NCI-H1092 treated with DMSO at 0.1 percent for 48 hours (cell line): ENCODE measurements around the gene BCAP31.
A peak's percentile ranks its signal among the peaks of the same experiment; 100 is the strongest.
"Not testable (repeated sequence)": the region's sequence is repeated elsewhere in the genome, so short reads cannot be mapped to it uniquely, and the experiment has no call there.

Source experiments
- DNase-seq: peaks from one replicate; lab custom pipeline; 2025; lab: John Stamatoyannopoulos, UW

The BCAP31 gene

GRCh38 chrX:153694687-153695270 is 29.4 kb downstream of the BCAP31 start:
- DNase-seq, result no peak

GRCh38 chrX:153694256-153694655 is 29.9 kb downstream of the BCAP31 start:
- not testable (repeated sequence) for DNase-seq

GRCh38 chrX:153693216-153694086 is 30.7 kb downstream of the BCAP31 start:
- no peak for DNase-seq

- DNase-seq, result no peak
These were observed 31.5 kb downstream of the BCAP31 start for GRCh38 chrX:153692611-153693156.

GRCh38 chrX:153692003-153692402 is 32.2 kb downstream of the BCAP31 start:
- no peak for DNase-seq

GRCh38 chrX:153691032-153691827 is 33.0 kb downstream of the BCAP31 start:
- not testable (repeated sequence) for DNase-seq

GRCh38 chrX:153690466-153690865 is 33.7 kb downstream of the BCAP31 start:
- DNase-seq, result no peak

- no peak for DNase-seq
These were observed 34.3 kb downstream of the BCAP31 start for GRCh38 chrX:153689654-153690465.

GRCh38 chrX:153688911-153689590 is 35.1 kb downstream of the BCAP31 start:
- DNase-seq, result no peak

- DNase-seq, result no peak
These were observed 35.7 kb downstream of the BCAP31 start for GRCh38 chrX:153688506-153688905.

GRCh38 chrX:153688071-153688470 is 36.1 kb downstream of the BCAP31 start:
- no peak for DNase-seq

GRCh38 chrX:153687121-153688039 is 36.8 kb downstream of the BCAP31 start, which contains the start of gene SLC6A8:
Gene SLC6A8 (plus strand): TSS chrX:153687926. CDS start chrX:153688575, 649 bp downstream.
- DNase-seq, result peak; percentile 81

- DNase-seq, result no peak
These were observed 37.5 kb downstream of the BCAP31 start for GRCh38 chrX:153686711-153687110.

GRCh38 chrX:153685751-153686696 is 38.2 kb downstream of the BCAP31 start:
- DNase-seq, result no peak

GRCh38 chrX:153685156-153685536 is 39.0 kb downstream of the BCAP31 start:
- no peak for DNase-seq

- DNase-seq, result no peak
These were observed 39.6 kb downstream of the BCAP31 start for GRCh38 chrX:153684467-153685155.

GRCh38 chrX:153683486-153683885 is 40.7 kb downstream of the BCAP31 start:
- DNase-seq, result not testable (repeated sequence)

GRCh38 chrX:153681175-153681574 is 43.0 kb downstream of the BCAP31 start:
- DNase-seq, result no peak
